Prostate gland (tissue), 2 donors: ENCODE results near the gene INHA. TPM values are rescaled to one million over a fixed set of nuclear protein-coding genes. Genes with fewer than 3 reads are reported as not detected.

Source experiments
- DNase-seq: peaks from one replicate; pipeline ENCODE4 v3.0.0-alpha.2; 2019; ENCODE audit warnings: low spot score
- H3K27ac ChIP-seq, 2 donors: fragments of 200-600 bp; sonication (generic); 2 replicates each; pipeline ENCODE4 v1.5.1; 2017 to 2019
- H3K27me3 ChIP-seq: fragments of 200-600 bp; sonication (generic); replicated peaks from 2 replicates; pipeline ENCODE4 v1.5.1; 2019; ENCODE audit not compliant: insufficient read depth
- H3K36me3 ChIP-seq, 2 donors: fragments of 200-600 bp; sonication (generic); 1 replicate in 1 of 2; 2 replicates in 1 of 2; pipeline versions ENCODE4 v1.5.1 to v1.8.1; 2017 to 2019
- H3K4me1 ChIP-seq: fragments of 200-600 bp; sonication (generic); replicated peaks from 2 replicates; pipeline ENCODE4 v1.5.1; 2019
- H3K4me3 ChIP-seq, 2 donors: fragments of 200-600 bp; sonication (generic); 2 replicates each; pipeline ENCODE4 v1.5.1; 2017 to 2019
- H3K9me3 ChIP-seq: fragments of 200-600 bp; sonication (generic); 2 replicates; pipeline ENCODE4 v1.5.1; 2017
- CTCF ChIP-seq, 4 experiments: fragments of 200-600 bp in 2 of 4; fragments of 450-650 bp in 2 of 4; sonication (generic) in 2 of 4; IDR thresholded peaks; 1 replicate in 3 of 4; 2 replicates in 1 of 4; pipeline ENCODE4 v1.5.1; 2016 to 2019; ENCODE audit warnings: antibody characterized with exemption in 4 of 4, mild to moderate bottlenecking in 2 of 4, moderate library complexity in 2 of 4
- POLR2A ChIP-seq: fragments of 450-650 bp; IDR thresholded peaks from one replicate; pipeline ENCODE4 v1.6.1; 2016; ENCODE audit warnings: antibody characterized with exemption, mild to moderate bottlenecking
- POLR2AphosphoS5 ChIP-seq: sonication (generic); formaldehyde crosslinking; IDR thresholded peaks from one replicate; pipeline ENCODE4 v1.6.1; 2017; ENCODE audit warnings: antibody characterized with exemption
- WGBS: methylation state at CpG from one replicate; pipeline ENCODE4 v1.1.5; 2018; 5-methylcytosine and 5-hydroxymethylcytosine counted together
- intact Hi-C: fragments of 100-400 bp; cut with DNase I; formaldehyde crosslinking; loops from one replicate; pipeline ENCODE4 v1.14.2; 2022
- total RNA-seq, 2 donors: library from RNA; depleted of rRNA; stranded (reverse); fragments of >200 nt; gene quantifications; one replicate each; pipeline ENCODE4 v1.1.0, GENCODE V29; 2016

The INHA gene
- total RNA-seq, 2 donors from 2014 or later = 0.96 to 391 TPM

GRCh38 chr2:219526320-219527075 is 45.6 kb upstream of the INHA start:
- no peak overlapping the region for H3K27ac ChIP-seq
- peaks cover 5% of the 10 kb centered on the region for H3K27me3 ChIP-seq
- H3K4me3 ChIP-seq = no peak overlapping the region
- H3K36me3 ChIP-seq = no peaks in the 10 kb centered on the region
- H3K9me3 ChIP-seq = no peaks in the 10 kb centered on the region
- 71% methylated on average over 10 of the region's 11 CpGs for WGBS
- TF ChIP-seq CTCF (IDR thresholded peaks at IDR 0.05) = no peak
- TF ChIP-seq POLR2A = no peak
- TF ChIP-seq POLR2AphosphoS5 = no peak
- DNase-seq = no peak
- intact Hi-C loops = no loop called here
- peaks cover 3% of the 10 kb centered on the region for H3K4me1 ChIP-seq

DNA sequence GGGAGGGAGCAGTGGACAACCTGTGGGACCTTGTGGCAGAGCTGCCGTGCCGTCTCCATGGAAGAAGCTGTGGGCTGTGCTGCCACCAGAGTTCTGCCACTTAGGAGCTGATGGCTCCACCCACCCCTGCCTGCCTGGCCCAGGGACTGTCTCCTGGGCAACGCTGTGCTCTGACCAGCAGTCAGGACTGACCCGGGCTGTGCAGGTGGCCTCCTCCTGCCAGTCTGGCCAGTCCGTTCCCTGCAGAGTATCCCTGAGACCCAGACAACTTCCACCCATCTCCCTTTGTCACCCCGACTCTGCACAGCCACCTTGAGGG is 45.1 kb upstream of the INHA start:
- no peak for DNase-seq
- intact Hi-C loops = no loop called here
- Histone ChIP-seq H3K4me3 (no peak overlapping the region), H3K9me3 (no peaks in the 10 kb centered on the region), H3K4me1 (peaks cover 3% of the 10 kb centered on the region), H3K27ac (no peak overlapping the region), H3K27me3 (peaks cover 5% of the 10 kb centered on the region), H3K36me3 (no peaks in the 10 kb centered on the region)
- 29% methylated on average over 6 of the region's 6 CpGs for WGBS
- TF ChIP-seq CTCF (IDR thresholded peaks at IDR 0.05) (no peak), POLR2AphosphoS5 (no peak), POLR2A (no peak)

DNA sequence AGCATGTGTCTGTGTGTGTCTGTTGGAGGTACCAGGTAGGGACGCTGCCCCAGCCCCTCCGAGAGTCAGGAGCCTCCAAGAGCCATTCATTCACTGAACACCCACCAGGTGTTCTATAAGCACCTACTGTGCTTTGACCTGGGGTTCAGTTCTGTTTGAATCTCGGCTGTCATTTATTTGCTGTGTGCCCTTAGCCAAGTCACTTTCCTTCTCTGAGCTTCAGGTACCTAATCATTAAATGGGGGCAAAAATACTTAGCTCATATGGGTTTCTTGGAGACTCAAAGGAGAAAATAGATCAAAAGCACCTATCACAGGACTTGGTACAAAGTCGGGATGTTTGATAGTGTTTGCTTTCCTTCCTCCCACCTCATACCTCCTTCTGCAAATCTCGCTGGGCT is 44.6 kb upstream of the INHA start:
- 58% methylated on average over 5 of the region's 5 CpGs for WGBS
- DNase-seq = no peak
- Histone ChIP-seq H3K27ac (no peak overlapping the region), H3K9me3 (no peaks in the 10 kb centered on the region), H3K36me3 (no peaks in the 10 kb centered on the region), H3K27me3 (peaks cover 5% of the 10 kb centered on the region), H3K4me3 (no peak overlapping the region), H3K4me1 (peaks cover 1% of the 10 kb centered on the region)
- intact Hi-C loops = no loop called here
- no peak for TF ChIP-seq POLR2A

DNA sequence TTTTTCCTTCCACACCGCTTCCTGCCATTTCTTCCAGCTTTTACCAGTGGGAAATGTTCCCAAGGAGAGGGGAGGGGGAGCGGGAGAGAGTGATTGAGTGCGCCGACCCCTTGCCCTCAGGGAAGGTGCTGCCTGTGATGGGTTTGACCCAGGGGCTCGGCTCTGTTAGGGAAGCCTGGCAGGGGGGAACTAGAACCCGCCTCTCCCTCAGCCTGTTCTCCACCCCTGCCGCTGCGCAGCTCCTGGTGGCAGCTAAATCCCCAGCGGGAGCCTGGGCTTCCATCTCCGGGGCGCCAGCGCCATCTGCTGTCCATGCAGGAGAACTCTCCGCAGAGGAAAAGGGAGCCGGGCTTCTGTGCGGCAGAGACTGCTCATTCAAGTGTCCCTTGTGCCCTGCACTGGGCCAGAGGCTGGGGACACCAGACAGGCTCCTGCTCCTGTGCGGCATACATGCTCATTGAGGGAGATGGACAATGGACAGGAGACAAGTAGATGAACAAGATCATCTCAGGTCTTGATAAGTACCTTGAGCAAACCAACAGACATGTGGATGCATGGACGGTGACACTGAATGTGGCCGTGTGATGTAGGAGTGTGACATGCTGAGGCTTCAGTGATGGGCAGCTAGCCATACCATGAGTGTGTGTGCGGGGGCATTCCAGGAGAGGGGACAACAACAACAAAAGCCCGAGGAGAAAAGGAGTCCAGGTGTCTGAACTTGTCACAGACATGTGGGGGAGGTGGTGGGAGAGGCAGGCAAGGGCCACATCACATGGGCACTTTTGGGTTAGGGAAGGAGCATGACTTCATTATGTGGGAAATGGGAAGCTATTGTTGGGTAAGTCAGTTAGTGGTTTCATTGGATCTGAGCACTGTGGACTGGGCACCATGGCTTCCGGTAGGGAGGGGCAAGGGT is 41.8 kb upstream of the INHA start:
- H3K4me1 ChIP-seq = no peaks in the 10 kb centered on the region
- H3K4me3 ChIP-seq = no peak overlapping the region
- H3K36me3 ChIP-seq = no peaks in the 10 kb centered on the region
- WGBS = 14% methylated on average over 21 of the region's 21 CpGs
- peak; percentile 74 for DNase-seq
- H3K27me3 ChIP-seq = no peaks in the 10 kb centered on the region
- H3K9me3 ChIP-seq = no peaks in the 10 kb centered on the region
- TF ChIP-seq POLR2AphosphoS5 = peak; percentile 68
- no peak for TF ChIP-seq POLR2A
- peak; percentile 90 to 100 (median 97) for TF ChIP-seq CTCF (IDR thresholded peaks at IDR 0.05)
- intact Hi-C loops = loop anchor here (10.0 kb wide), 1 partner anchor 236 kb away; no protein-coding TSS in a partner anchor
- no peak overlapping the region for H3K27ac ChIP-seq

DNA sequence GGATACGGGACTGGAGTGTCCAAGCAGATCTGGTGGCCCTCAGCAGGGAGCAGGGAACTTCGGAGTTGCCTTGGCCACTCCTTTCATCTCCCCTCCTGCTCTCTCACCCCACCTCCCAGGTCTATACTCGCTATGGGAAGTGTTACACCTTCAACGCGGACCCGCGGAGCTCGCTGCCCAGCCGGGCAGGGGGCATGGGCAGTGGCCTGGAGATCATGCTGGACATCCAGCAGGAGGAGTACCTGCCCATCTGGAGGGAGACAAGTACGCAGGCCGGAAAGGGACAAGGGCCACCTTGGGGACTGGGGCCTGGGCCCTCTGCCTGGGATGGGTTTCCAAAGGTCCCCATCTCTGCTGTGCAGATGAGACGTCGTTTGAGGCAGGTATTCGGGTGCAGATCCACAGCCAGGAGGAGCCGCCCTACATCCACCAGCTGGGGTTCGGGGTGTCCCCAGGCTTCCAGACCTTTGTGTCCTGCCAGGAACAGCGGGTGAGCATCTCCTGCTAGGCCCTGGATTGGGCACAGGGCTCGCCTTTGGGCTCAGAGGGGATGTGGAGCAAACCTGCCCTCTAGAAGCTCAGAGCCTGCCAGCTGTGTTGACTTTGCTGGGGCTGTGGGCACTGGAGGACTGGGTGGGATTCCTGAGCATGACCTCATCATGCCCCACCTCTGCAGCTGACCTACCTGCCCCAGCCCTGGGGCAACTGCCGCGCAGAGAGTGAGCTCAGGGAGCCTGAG is 40.3 kb upstream of the INHA start:
- DNase-seq = no peak
- Histone ChIP-seq H3K4me3 (no peak overlapping the region), H3K27me3 (no peaks in the 10 kb centered on the region), H3K36me3 (no peaks in the 10 kb centered on the region), H3K9me3 (no peaks in the 10 kb centered on the region), H3K4me1 (no peaks in the 10 kb centered on the region), H3K27ac (no peak overlapping the region)
- 88% methylated on average over 19 of the region's 20 CpGs for WGBS
- TF ChIP-seq CTCF (IDR thresholded peaks at IDR 0.05) (no peak), POLR2AphosphoS5 (no peak), POLR2A (no peak)
- intact Hi-C loops = loop anchor here (10.0 kb wide), 1 partner anchor 237 kb away; no protein-coding TSS in a partner anchor
